Inflammatory macrophage (primary cell): ENCODE results near the gene HSF4.
"Not testable (repeated sequence)": the region's sequence is repeated elsewhere in the genome, so short reads cannot be mapped to it uniquely, and the experiment has no call there.

Experiments
- DNase-seq, 2 donors: peaks; one replicate each; pipeline ENCODE4 v3.0.0-alpha.2; 2020 to 2022
- total RNA-seq, 18 experiments: gene quantifications; one replicate each; lab custom pipeline; 2026; ENCODE audit warnings: mixed read lengths in 6 of 18, inconsistent platforms in 2 of 18; lab: John Stamatoyannopoulos, UW

HSF4 gene
- 0.59 to 4.5 (median 2.1) reads per million in 18 experiments for total RNA-seq

DNA sequence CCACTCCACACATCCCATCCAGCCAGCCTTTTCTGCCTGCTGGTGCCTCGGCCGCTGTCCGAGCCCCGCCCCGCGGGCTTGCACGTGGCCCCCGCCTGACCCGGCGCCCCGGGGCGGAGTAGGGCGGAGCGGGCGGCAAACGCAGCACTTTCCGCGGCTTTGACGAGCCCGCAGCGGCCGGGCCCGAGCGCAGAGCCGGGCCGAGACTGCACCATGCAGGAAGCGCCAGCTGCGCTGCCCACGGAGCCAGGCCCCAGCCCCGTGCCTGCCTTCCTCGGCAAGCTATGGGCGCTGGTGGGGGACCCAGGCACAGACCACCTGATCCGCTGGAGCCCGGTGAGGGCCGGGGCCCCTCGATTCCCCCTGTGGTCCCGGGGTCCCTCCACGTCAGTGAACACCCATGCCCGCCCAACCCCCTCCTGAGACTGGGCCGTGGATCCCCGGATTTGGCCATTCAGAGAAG, at the start of gene HSF4:
HSF4 (plus strand) TSS at position 147 of the 463 bp plus-strand sequence; CDS start at position 214, 67 bp downstream.
- peak; percentile 56 to 77 for DNase-seq

DNA sequence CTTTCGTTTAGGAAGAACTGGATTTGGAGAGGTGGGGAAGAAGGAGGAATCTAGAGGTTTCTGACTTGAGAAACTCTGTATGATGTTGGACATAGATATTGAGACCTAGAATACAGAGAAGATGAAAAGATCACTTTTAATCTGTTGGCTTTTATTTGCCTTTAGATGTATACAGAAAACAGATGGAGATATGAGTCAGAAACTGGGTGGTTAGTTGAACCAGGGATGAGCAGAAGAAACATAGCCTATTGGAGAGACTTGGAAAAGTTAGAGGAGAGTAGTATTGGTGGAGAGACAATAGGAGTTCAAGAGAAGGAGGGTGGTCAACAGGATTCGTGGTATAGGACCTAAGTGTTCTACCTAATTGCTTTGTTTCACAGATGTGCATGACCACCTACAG, 49.8 kb upstream of the HSF4 start:
- no peak for DNase-seq

GRCh38 chr16:67115639-67116038, 48.9 kb upstream of the HSF4 start:
- DNase-seq: peak; percentile 61 to 75

DNA sequence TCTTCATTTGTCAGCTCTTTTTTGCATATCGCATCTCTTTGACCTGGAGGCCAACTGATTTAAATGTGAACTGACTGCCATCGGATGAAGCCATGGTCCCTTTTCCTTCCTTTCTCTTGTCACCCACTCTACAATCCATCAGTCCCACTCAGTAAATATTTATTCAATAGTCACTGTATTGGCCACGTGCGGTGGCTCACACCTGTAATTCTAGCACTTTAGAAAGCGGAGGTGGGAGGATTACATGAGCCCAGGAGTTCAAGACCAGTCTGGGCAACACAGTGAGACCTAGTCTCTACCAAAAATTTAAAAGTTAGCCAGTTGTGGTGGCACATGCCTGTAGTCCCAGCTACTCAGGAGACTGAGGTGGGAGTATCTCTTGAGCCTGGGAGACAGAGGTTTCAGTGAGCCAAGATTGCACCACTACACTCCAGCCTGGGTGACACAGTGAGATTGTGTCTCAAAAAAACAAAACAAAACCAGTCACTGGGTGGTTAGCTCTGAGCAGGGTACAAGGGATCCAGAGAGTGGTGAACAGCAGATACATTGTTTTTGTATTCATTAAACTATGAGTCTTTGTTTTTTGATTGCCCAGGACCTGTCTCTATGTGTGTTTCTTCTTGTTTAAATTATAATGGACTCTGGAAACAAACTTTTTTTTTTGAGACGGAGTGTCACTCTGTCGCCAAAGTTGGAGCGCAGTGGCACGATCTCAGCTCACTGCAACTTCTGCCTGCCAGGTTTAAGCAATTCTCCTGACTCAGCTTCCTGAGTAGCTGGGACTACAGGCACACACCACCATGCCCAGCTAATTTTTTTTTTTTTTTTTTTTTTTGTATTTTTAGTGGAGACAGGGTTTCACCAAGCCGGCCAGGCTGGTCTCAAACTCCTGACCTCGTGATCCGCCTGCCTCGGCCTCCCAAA, 47.9 kb upstream of the HSF4 start:
- peak; percentile 37 to 43 for DNase-seq

DNA sequence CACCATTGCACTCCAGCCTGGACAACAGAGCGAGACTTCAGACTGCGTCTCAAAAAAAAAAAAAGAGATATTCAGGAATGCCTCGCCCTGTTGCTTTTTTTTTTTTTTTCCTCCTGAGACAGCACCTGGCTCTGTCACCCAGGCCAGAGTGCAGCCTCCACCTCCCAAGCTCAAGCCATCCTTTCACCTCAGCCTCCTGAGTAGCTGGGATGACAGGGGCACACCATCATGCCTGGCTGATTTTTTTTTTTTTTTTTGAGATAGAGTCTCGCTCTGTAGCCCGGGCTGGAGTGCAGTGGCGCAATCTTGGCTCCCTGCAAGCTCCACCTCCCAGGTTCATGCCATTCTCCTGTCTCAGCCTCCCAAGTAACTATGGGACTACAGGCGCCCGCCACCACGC, 46.8 kb upstream of the HSF4 start:
- no peak for DNase-seq

DNA sequence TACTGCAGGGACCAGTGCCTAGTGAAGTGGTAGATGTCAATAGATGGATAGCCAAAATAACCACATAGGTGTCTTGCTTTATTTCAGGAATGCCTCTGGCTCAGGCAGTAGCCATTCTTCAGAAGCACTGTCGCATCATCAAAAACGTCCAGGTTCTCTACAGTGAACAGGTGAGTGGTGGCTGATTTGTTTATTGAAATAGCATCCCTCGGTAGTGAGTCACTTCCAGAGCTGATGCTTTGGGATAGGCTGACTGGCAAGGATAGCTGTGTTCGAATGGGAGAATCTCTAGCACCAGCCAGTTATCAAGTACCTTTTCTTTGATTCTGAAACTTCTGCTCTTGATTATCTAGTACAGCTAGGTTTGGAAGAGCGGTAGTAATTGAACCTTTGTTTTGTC, 44.5 kb upstream of the HSF4 start:
- DNase-seq: no peak

DNA sequence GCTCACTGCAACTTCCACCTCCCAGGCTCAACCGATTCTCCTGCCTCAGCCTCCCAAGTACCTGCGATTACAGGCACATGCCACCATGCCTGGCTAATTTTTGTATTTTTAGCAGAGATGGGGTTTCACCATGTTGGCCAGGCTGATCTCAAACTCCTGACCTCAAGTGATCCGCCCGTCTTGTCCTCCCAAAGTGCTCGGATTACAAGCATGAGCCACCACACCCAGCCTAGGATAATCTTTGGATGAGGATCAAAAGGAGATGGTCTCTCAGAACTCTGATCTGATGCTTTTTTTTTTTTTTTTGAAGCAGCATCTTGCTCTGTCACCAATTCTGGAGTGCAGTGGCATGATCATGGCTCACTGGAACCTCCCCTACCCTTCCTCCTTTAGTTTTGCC, 41.7 kb upstream of the HSF4 start:
- not testable (repeated sequence) for DNase-seq

DNA sequence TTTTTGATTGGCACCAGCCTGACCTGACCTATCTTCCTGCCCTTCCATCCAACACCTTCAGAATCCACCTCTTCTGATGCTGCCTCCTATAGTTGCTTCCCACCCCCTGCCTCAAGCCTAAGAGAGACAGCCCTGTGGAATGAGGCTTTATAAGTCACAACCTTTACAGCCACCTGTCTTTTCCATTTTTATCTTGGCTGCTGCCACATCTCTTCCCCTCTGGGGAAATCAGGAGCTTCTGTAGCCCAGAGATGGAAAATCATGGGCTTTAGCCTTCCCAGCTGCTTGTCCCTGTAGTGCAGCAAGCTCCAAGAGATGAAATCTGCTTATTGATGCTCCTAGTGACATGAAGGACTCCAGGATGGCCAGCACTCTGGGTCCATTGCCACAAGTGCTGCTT, 36.1 kb upstream of the HSF4 start:
- no peak for DNase-seq

- no peak for DNase-seq
These were observed 35.7 kb upstream of the HSF4 start for GRCh38 chr16:67128887-67129286.

GRCh38 chr16:67129422-67129821, 35.1 kb upstream of the HSF4 start:
- DNase-seq: no peak

GRCh38 chr16:67137605-67138004, 26.9 kb upstream of the HSF4 start:
- no peak for DNase-seq

- DNase-seq: no peak
These were observed 23.2 kb upstream of the HSF4 start for GRCh38 chr16:67141391-67141790.

- DNase-seq: no peak
These were observed 22.2 kb upstream of the HSF4 start for GRCh38 chr16:67142342-67142741.

DNA sequence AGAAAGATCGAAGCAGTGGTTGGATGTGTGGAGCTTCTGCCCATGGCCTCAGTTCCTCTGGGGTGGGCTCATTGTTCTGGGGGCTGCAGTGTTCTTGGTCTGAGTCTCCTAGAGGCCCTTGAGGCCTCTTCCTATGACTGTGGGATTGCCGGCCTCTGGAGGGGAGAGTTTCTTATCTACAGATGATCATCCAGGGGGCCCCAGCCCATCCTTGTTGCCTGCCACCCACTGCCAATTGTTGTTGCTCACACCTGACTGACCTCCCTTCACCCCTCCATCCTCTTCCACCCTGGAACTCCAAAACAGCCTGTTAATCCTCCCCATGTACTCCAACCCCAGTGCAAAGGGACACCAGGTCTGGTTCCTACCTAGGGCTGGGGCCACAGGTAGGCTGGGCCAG, 19.6 kb upstream of the HSF4 start:
- no peak for DNase-seq

- DNase-seq: no peak
These were observed 18.8 kb upstream of the HSF4 start for GRCh38 chr16:67145746-67146145.

DNA sequence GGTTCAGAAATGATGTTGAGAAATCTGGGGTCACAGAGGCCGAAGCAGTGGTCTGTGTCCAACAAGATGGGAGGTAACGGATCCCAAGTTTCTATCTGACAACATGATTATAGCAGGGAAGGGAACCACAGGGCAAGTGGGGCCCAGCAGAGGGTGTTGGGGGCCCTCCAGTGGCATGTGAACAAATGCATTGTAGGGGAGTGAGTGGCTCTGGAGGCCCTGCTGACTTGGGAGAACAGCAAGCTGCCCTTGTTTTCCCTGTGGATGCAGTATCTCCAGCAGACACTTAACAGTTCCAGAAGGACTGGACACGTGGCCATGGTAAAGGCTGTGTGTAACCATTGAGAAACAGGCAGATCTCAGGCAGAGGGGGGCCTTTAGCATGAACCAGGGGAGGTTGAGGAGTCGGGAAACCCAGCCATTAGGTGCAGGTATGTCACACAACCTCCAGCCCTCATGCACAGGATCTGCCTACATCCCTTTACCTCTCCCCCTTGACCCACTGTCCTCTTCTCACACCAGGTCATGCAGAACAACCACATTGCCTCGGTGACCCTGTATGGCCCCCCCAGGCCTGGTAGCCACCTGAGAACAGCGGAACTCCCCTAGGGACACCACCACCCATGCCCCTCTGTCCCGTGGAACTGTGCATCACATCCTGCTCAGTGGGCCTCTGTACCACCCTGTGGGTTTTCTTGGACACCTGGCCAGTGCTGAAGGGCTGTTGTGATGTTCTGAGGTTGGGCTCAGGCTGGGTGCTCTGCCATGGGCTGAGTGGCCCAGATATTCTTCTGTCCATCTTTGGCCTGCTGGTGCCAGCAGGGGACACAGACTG, 17.8 kb upstream of the HSF4 start:
- no peak for DNase-seq

GRCh38 chr16:67147437-67148140, 17.0 kb upstream of the HSF4 start:
- DNase-seq: no peak

DNA sequence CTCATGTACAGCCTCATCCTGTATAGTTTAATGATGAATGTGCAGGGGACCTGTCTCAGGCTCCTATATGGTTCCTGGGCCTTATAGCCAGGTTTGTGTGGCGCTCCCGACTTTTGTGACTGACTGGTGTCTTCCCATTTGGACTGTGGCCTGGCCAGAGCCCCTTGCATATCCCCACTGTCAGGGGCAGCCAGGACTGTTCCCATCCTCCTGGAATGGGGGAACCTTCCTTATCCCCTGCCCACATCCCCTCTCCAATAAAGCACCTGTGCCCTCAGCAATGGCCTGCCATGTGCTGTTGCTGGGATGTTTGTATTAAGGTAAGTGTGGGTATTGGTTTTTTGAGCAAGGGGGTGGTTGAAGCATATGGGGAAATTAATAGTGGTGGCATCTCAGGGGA, 16.3 kb upstream of the HSF4 start:
- no peak for DNase-seq

GRCh38 chr16:67148656-67149275, 15.8 kb upstream of the HSF4 start:
- DNase-seq: no peak

- no peak for DNase-seq
These were observed 15.1 kb upstream of the HSF4 start for GRCh38 chr16:67149276-67150046.

- DNase-seq: peak; percentile 26 to 52
These were observed 14.3 kb upstream of the HSF4 start for GRCh38 chr16:67150047-67150832.
